Memory B cell (primary cell): ENCODE data around the gene TK1.
A peak's percentile ranks its signal among the peaks of the same experiment; 100 is the strongest.

ENCODE experiments used
- ATAC-seq: fragments of 150-1000 bp; cut with Tn5 transposase; 2 replicates; pipeline ENCODE4 v1.10.0; 2021; ENCODE audit warnings: low read depth, mild to moderate bottlenecking, moderate library complexity
- DNase-seq, 2 donors: peaks; one replicate each; pipeline ENCODE4 v3.0.0; 2022; ENCODE audit warnings: low spot score in 2 of 2
- H3K27ac Mint-ChIP-seq: one replicate; pipeline ENCODE4 v1.8.0; 2022; ENCODE audit warnings: mild to moderate bottlenecking, moderate library complexity, mixed read lengths
- H3K27me3 Mint-ChIP-seq: one replicate; pipeline ENCODE4 v1.8.0; 2022; ENCODE audit warnings: mixed read lengths
- H3K36me3 Mint-ChIP-seq: one replicate; pipeline ENCODE4 v1.8.0; 2022; ENCODE audit warnings: mild to moderate bottlenecking, mixed read lengths
- H3K4me1 Mint-ChIP-seq: one replicate; pipeline ENCODE4 v1.8.0; 2022; ENCODE audit warnings: mixed read lengths
- H3K4me3 Mint-ChIP-seq: one replicate; pipeline ENCODE4 v1.8.0; 2022; ENCODE audit warnings: mild to moderate bottlenecking, moderate library complexity, mixed read lengths
- H3K9me3 Mint-ChIP-seq: one replicate; pipeline ENCODE4 v1.8.0; 2022; ENCODE audit warnings: mixed read lengths

Gene TK1

DNA sequence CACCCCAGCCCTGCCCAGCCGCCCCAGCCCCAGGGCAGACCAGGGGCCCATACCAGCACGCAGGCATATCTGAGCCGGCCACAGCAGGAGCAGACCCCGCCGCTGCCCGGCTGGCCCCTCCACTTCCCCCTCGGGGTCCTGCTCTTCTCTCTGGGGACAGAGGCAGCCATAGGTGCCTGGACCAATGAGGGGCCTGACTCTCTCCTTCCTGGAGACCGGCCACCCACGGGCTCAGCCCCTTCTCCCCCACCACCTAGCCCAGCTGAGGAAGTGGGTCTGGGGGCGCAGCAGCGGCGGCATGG is 62.1 kb downstream of the TK1 start:
- H3K27ac Mint-ChIP-seq, result peak overlapping the region; percentile 88
- peaks cover 25% of the 10 kb centered on the region for H3K36me3 Mint-ChIP-seq
- peak overlapping the region; percentile 57 for H3K4me3 Mint-ChIP-seq
- H3K9me3 Mint-ChIP-seq, result no peaks in the 10 kb centered on the region
- peaks cover 59% of the 10 kb centered on the region for H3K4me1 Mint-ChIP-seq
- DNase-seq (no peak), ATAC-seq (no peak)
- no peaks in the 10 kb centered on the region for H3K27me3 Mint-ChIP-seq
